Ammon's horn (tissue), 1 donor: ENCODE results near the gene PFKFB1.

Source experiments
- DNase-seq: peaks from one replicate; pipeline ENCODE4 v3.0.0-alpha.2; 2016; ENCODE audit warnings: low spot score

Gene PFKFB1

DNA sequence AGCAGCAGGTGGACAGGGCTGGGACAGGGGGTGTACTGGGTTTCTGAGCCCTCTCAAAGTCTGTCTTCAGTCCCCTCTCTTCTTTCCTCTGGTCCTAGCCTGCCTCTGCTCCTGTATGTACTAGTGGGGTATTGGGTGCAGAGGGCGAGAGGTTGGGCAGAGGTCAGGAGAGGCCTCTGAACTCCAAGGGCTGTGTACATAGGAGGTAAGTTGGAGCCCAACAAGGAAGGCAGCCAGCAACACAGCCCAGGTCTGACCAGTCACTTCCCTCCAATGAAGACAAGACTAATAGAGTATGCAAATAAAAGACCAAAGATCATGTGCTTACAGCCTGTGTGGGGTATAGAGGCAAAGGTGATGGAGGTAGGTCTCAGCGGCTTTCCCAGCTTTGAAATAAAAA lies at the start of gene PFKFB1:
PFKFB1 (minus strand) TSS at position 90 of the 400 bp plus-strand sequence. CDS start 181 bp downstream, outside the sequence.
- DNase-seq, result no peak

- DNase-seq, result no peak
Observed at GRCh38 chrX:55041514-55041913, 47.5 kb upstream of the PFKFB1 start.

DNA sequence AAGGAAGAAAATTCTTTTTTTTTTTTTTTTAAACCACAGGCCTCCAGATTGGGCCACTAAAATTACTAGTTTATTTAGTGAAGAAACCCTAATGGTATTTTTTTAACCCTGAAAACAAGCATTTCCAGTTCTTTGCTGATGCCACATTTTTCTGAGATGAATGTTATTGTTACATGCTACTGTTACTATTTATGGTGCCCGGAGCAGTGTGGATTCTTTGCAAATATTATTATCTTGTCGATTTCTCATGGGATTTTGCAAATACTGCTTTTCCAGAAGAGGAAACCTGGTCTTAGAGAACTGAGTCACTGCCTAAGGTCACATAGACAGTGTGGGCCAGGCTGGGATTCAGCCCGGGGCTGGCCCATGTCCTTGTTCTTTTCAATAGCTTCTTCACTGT lies 45.5 kb upstream of the PFKFB1 start:
- DNase-seq, result no peak

DNA sequence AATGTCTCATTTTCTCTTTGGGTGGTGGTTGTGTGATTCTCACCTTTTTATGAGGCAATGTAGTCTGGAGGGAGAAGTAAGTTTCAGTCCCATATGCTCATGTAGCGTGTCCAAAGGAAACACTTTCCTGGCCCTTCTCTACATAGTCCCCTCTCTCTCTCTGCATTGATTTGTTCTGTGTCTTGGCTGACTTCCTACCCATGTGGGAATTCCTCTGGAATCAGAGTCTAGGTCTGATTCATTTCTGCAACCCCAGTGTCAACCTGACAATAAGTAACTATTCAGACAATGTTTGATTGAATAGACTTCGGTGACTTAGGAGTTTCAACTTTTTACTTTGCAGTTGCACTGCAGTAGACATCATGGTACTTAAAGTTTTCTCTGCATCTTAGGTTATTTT lies 39.4 kb upstream of the PFKFB1 start:
- no peak for DNase-seq

DNA sequence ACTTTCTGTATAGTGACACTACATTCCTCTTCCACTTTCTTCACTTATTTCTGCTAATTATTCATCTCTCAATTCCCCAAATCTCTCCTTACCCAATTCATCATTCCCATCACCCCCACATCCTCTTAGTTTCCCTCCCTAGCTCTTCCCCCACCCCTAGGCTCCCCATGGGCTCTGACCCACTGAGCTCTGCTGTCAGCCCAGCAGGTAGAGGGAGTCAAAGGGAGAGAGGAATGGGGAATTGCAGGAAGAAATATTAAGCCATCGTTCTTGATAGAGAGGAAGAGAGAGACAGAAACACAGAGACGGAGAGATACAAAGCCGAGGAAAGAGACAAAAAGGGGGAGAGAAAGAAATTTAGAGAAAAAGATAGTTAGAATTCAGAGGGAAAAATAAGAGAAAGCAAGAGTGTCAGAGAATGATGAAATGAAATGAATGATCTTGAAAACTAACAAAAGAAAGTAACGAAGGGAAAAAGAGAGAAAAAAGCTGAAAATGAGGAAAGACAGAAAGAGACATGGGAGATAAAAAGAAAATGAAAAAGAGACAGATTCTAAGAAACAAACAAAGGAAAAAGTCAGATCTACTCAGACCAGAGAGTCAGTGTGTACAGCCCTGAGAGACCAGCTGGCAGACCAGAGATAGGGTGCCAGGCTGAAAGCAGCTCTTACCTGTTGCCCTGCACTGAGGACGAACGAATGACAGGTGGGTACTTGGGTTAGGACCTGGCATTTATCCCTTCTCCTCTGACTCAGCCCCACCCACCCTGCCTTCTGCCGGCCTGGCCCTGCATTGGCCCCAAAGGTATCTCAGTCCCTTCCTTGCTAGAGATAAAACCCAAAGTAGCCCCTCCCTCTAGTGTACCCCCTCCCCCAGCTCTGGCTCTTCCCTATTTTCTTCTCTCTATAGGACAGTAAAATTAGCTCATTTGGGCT lies 36.5 kb upstream of the PFKFB1 start, which contains the start of gene ALAS2:
ALAS2 (minus strand) TSS at position 707 of the 935 bp plus-strand sequence. CDS start 4,977 bp downstream, outside the sequence.
- no peak for DNase-seq

DNA sequence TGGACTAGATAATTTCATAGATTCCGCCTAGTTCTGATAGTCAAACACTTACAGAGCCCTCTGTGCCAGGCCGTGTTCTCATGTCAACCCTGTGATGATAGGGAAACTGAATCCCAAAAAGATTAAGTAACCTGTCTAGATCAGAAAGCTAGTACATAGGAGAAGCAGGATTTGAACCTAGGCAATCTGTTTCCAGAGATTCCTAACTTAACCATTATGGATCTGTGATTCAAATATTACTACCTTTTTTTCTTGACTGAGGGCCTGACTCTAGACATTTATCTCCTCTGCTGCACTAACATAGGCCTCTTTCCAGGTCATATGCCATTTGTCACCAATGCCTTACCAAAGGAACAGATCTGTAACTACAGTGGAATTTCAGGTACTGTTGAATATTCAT lies 35.3 kb upstream of the PFKFB1 start:
- DNase-seq, result no peak

DNA sequence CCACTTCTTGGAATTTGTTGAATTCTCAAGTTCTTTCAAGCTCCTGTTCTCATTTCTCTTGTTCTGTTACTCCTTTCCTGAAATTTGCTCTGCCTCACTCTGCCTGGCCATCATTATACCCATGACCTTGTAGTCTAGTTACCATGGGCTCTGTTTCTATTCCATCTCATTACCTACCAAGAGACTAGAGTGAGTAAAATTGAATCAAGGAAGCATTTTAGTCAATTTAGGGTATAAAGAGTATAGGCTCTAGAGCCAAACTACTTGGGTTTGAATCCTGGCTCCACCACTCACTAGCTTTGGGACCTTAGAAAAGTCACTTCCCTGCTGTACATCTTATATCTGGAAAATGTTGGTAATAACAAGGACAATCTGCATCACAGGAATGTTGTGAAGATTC lies 34.6 kb upstream of the PFKFB1 start:
- no peak for DNase-seq

DNA sequence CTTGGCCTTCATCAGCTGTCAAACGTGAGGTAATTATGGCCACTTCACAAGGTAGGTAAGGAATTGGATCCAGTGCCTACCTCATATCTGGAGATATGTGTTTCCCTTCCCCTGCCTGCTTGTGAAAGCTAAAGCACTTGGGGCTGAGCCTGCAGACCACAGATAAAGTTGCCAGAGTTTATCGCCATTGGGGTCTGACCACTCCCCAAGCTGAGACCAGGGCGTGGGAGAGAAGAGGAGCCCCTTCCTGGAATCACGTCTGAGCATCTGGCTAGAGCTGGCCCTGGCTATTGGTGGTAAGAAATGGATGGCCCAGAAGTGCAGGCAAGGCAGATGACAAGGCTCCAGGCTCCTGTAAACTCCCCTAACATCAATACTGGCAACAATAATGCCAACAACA lies 34.1 kb upstream of the PFKFB1 start:
- no peak for DNase-seq

DNA sequence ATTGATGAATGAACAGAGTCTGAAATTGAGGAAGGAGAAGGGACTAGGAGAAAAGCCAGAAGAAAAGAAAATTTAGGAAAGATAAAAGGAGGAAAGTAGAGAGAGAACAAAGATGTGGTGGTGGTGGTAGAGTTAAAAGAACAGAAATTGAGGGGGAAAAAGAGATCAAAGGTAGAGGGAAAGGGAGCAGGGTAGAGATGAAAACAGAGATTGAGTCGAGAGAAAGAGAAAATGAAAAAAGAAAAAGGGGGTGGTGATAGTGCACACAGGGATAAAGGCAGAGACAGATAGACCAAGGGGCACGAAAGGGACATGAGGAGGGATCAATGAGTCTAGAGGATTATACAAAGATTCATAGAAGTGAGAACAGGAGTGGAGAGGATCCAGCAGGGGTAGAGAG lies 32.9 kb upstream of the PFKFB1 start:
- no peak for DNase-seq

- no peak for DNase-seq
Observed at GRCh38 chrX:55026143-55026542, 32.2 kb upstream of the PFKFB1 start.

GRCh38 chrX:55014897-55015299 lies 20.9 kb upstream of the PFKFB1 start:
- DNase-seq, result no peak

- DNase-seq, result no peak
Observed at GRCh38 chrX:55011294-55011693, 17.3 kb upstream of the PFKFB1 start.

DNA sequence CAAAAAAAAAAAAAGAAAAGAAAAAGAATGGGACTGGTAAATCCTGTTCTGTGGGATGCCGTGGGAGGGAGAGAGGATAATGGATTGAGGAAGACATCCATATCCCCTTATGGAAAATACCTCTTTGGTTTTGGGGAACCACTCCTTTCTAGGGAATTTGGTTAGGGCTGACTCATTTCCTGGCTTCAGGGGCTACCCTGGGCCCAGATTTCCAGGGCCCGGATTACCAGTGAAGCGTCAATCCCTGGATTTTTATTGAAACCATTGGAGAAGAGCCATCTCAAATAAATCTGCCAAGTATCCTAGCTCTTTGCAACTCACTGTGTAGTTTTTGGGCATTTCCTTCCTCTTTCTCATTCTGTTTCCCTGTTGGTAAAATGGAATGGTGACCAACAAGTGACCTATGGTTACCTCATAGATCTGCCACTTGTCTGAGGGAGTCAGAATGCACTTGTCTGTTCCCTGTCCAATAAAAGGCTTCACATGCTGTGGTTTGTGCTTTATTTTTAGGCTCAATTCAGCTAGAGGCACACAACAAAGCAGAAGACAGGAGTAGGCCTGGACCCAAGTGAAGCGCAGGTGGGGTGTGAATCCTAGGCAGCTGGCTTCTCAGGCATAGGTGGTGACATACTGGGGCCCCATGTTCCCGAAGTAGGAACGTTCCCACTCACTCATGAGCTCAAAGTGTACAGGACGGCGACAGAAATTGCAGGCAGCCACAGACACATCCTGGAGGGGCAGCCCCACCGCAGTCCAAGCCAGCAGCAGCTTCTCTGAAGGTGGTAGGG lies 14.8 kb upstream of the PFKFB1 start:
- DNase-seq, result peak; percentile 18

DNA sequence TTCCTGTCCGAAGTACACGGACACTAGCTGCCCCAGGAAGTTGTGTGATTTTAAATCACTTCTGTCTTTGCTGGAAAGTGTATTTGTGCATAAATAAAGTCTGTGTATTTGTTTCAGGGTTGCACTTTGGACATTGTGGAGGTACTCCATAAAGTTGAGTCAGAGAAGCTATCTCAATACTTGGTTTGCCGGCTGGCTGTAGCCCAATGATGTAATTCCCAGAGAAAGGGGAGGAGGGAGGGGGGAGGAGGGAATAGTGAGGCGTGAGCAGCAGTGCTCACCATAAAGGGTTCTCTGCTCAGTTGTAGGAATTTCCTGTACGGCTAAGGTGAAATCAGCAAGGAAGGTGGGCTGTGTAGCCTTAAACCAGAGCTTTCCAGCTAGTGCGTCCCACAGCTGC lies 13.7 kb upstream of the PFKFB1 start:
- DNase-seq, result no peak

DNA sequence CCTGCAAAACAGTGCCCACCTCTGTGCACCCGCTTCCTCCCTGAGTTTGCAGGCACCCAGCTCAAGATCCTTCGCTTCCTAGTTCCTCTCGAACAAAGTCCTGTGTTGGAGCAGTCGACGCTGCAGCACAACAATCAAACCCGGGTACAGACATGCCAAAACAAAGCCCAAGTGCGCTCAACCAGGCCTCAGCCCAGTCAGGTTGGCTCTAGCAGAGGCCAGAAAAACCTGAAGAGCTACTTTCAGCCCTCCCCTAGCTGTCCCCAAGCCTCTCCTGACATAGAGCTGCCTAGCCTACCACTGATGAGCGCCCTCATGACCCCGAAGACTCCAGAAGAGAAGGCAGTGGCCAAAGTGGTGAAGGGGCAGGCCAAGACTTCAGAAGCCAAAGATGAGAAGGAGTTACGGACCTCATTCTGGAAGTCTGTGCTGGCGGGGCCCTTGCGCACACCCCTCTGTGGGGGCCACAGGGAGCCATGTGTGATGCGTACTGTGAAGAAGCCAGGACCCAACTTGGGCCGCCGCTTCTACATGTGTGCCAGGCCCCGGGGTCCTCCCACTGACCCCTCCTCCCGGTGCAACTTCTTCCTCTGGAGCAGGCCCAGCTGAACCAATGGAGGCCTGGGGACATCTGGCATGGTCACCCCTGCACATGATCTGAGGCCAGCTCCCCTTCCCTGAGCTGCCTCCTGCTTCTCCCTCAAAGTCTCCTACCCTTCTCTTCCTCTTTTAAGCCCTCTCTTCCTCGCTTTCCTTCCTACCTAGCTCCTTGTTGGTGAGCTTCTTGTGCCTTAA lies 13.0 kb upstream of the PFKFB1 start:
- DNase-seq, result no peak

- DNase-seq, result no peak
Observed at GRCh38 chrX:55005256-55005655, 11.3 kb upstream of the PFKFB1 start.

DNA sequence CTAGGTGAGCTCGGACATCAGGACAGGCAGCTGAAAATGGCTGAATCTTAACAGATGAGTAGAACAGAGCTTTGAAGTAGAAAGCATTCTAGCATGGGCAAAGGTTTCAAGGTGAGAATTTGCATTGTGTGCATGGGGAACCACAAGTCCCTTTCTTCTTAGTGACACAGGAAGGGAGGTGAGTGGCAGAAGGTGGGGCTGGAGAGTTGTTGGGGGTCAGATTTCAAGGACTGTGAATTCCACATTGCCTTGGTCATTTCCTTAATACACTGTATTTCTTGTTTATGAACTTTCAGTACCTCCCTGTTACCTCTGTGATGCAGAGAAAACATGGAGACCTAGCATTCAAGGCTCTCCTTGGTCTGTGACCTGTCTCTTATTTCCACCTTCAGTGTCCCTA lies 10.2 kb upstream of the PFKFB1 start:
- no peak for DNase-seq

GRCh38 chrX:54999717-55000598 lies 6.0 kb upstream of the PFKFB1 start, which contains the start of gene APEX2:
APEX2 (plus strand) TSS chrX:55000363; CDS start chrX:55000423, 60 bp downstream.
- DNase-seq, result peak; percentile 95

DNA sequence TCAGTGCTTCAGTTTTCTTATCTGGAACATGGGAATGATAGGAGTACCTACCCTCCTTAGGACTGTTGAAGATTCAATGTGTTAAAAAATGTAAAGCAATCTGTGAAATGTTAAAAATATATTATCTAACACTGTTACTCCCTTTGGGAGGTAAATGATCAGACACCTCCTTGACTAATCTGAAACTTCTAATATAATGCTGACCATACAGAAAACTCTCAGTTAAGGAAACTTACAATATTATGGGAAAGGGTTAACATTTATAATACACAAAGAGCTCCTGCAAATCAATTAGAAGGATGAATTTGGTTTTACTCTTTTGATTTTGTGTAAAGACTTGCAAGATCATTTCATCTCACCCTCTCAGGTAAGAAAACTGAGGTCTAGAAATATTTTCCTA lies 1.6 kb upstream of the PFKFB1 start:
- no peak for DNase-seq

GRCh38 chrX:54994668-54995351 lies 822 bp upstream of the PFKFB1 start:
- peak; percentile 7 for DNase-seq
